VCaP (cell line): ENCODE results near the gene STRA6.

Source experiments
- H3K27ac ChIP-seq: fragments of 450-650 bp; 2 replicates; pipeline ENCODE4 v1.5.1; 2017
- TF ChIP-seq, protein P1 (sequence below): fragments of 450-650 bp; conservative IDR thresholded peaks from 2 replicates; pipeline ENCODE4 v1.5.1; 2017; ENCODE audit warnings: mild to moderate bottlenecking, moderate library complexity

The STRA6 gene

DNA sequence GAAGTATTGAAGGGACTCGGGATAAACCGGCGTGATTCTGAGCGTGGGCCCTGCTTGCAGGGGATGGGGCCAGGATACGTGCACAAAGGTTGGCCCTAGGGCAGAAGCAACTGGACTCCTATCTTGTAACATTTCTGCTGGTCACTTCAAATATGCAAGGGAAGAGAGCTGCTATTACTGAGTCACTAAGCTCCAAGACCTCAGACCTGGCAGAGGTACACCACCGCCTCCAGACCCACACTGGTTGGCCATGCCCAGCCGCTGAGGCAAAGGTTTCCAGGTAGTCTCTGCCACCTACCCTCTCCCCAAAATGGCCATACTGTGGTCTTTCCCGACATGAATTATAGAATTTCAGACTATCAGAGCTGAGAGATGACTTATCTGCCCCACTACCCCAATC, 13.4 kb upstream of the STRA6 start:
- no peak overlapping the region for H3K27ac ChIP-seq
- TF ChIP-seq, protein P1, sequence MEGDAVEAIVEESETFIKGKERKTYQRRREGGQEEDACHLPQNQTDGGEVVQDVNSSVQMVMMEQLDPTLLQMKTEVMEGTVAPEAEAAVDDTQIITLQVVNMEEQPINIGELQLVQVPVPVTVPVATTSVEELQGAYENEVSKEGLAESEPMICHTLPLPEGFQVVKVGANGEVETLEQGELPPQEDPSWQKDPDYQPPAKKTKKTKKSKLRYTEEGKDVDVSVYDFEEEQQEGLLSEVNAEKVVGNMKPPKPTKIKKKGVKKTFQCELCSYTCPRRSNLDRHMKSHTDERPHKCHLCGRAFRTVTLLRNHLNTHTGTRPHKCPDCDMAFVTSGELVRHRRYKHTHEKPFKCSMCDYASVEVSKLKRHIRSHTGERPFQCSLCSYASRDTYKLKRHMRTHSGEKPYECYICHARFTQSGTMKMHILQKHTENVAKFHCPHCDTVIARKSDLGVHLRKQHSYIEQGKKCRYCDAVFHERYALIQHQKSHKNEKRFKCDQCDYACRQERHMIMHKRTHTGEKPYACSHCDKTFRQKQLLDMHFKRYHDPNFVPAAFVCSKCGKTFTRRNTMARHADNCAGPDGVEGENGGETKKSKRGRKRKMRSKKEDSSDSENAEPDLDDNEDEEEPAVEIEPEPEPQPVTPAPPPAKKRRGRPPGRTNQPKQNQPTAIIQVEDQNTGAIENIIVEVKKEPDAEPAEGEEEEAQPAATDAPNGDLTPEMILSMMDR = no peak

- H3K27ac ChIP-seq = no peak overlapping the region
Measured at GRCh38 chr15:74214324-74215021, 11.9 kb upstream of the STRA6 start.

DNA sequence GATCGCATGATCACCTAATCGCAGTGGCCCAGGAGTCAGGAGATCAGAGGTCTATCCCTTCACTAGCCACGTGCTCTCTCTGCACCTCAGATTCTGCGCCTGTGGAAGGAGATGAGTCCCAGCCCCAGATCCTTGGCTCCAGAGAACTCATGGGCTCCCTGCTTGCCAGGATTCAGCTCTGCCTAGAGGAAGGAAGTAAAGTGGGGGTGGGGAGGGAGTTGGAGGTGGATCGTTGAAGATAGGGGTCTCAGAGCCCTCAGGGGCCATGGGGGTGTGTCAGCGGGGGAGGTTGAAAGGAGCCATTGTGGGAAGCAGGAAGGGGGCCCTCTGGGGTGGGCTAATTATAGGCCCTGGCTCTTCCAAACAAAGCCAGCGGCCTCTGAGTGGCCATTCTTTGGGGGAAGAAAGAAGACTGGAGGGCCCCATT, 11.3 kb upstream of the STRA6 start:
- TF ChIP-seq, protein P1 = no peak
- no peak overlapping the region for H3K27ac ChIP-seq

More at GRCh38 chr15:74214324-74215021, 11.9 kb upstream of the STRA6 start:
- TF ChIP-seq, protein P1 = no peak

GRCh38 chr15:74212494-74212893, 9.9 kb upstream of the STRA6 start:
- H3K27ac ChIP-seq = no peak overlapping the region
- TF ChIP-seq, protein P1 = no peak

DNA sequence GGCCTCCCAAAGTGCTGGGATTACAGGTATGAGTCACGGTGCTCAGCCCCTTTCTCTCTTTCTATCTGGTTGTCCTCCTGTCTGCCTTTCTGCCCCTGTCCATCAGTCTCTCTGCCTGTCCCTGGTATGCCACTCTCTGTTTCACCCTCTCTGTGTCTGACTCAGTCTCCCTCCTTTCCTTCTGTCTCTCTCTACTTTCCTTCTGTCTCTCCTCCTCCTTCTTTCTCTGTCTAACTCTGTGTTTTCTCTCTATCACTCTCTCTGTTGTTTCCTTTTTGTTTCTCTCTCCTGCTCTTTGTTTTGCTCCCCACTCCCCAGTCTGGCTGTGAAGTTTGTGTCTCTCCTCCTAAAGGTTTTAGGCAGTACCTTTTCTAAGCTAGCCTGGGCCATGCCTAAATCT, 9.1 kb upstream of the STRA6 start:
- TF ChIP-seq, protein P1 = no peak
- H3K27ac ChIP-seq = no peak overlapping the region

DNA sequence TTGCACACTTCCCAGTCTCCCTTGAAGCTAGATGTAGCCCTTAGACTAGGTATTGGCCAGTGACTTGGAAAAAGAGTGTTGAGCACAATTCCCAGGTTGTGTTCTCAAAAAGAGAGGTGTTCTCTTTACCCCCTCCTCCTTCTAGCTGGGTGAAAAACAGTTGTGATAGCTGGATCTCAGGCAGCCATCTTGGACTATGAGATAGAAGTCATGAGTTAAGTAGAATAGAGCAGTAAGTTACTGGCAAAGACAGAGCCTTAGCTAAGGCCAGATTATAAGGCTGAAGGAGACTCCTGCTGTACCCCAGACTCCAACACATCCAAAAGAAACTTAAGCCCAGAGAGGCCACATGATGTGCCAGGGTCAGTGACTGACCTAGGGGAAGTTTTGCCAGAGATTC, 8.1 kb upstream of the STRA6 start:
- TF ChIP-seq, protein P1 = no peak
- no peak overlapping the region for H3K27ac ChIP-seq

DNA sequence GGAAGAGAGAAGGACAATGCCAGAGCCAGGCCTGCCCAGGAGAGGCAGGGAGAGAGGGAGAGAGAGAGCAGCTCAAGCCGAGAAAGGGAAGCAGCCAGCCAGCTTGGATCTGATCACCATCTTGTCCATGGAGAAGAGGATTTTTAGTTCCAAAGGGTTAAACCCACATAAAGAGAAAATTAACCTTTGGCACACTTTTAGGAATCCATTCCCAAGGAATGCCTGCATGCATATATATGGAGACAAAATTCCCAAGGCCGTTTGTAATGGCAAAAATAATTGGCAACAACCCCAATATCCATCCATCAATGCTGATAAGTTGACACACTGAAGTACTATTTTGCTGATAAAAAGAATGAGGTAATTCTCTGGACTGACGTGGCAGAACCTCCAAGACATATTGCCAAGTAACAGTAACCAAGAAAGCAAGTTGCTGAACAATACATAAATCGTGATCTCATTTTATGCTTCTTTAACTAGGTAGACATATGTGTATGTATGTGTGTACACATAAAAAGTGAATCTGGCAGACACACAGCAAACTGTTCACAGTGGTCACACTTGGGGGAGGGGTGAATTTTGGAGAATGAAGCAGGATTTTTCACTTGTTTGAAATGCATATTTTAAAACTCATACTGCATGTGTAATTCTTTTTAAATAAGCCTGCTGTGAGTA, 7.5 kb upstream of the STRA6 start:
- TF ChIP-seq, protein P1 = no peak
- H3K27ac ChIP-seq = no peak overlapping the region
